Kidney glomerular epithelial cell (primary cell): ENCODE data around the gene AGPAT2.

Source experiments
- DNase-seq: peaks from one replicate; lab custom pipeline; 2025; lab: John Stamatoyannopoulos, UW

AGPAT2 gene

GRCh38 chr9:136625101-136626065 is 61.9 kb downstream of the AGPAT2 start:
- DNase-seq = peak; percentile 37

DNA sequence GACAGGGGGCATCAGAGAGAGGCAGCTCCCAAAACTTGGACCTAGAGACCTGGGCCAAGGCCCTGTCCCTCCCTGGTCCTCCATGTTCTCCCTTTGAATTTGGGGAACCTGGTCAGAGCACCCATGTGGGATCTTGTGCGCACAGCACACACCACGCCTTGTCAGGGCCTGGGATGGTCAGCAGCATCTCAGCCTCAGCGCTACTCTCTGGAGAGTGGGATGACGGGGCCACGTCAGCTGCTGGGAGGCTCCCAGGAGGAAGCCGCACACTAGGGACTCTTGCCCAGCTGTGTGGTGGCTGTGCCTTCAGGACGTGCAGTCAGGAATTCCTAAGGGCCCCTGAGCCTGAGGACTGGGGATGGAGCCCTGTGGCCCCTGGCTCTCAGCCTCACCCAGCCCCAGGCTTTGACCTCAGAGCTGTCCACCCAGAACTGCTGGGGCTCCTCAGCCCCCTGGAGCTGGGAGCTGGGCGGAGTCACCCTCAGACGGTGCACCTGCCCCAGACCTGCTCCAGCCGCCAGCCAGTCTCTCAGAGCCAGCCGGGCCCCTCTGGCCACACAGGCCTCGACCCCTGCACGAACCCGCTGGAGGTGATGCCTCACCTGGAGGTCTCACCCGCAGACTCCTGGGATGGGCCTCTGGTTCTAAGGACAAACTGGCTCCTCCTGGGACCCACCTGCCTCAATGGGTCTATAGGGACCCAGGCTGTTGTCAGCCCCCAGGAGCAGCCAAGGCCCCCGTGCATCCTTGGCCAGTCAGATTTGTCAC is 62.9 kb downstream of the AGPAT2 start:
- DNase-seq = no peak

GRCh38 chr9:136623842-136624183 is 63.4 kb downstream of the AGPAT2 start:
- no peak for DNase-seq
